Epithelial cell of proximal tubule (primary cell): ENCODE measurements around the gene TUBB1. TPM values are rescaled to one million over a fixed set of nuclear protein-coding genes. Genes with fewer than 3 reads are reported as not detected.

Experiments used
- DNase-seq: peaks from one replicate; pipeline ENCODE4 v3.0.0-alpha.2; 2011; ENCODE audit warnings: low read depth
- H3K4me3 ChIP-seq: 2 replicates; pipeline ENCODE4 v1.5.1; 2011; ENCODE audit warnings: low read depth, mild to moderate bottlenecking, low read length
- CTCF ChIP-seq: conservative IDR thresholded peaks from 2 replicates; pipeline ENCODE4 v1.5.1; 2012; ENCODE audit warnings: low read depth, mild to moderate bottlenecking, low read length
- total RNA-seq: library from RNA; depleted of rRNA; stranded (reverse); fragments of >200 nt; gene quantifications from 2 replicates; pipeline ENCODE4 v1.2.3, GENCODE V29; 2015

The TUBB1 gene
- total RNA-seq: not detected in 2 replicates

GRCh38 chr20:59019217-59019616 lies at the start of gene TUBB1:
TSS of gene TUBB1 (plus strand) at chr20:59019429. CDS start at chr20:59019523, 94 bp downstream.
- TF ChIP-seq CTCF: no peak
- H3K4me3 ChIP-seq: no peak within 1 kb of the TSS
- no peak for DNase-seq

- no peak overlapping the region for H3K4me3 ChIP-seq
- TF ChIP-seq CTCF: no peak
These were observed 49.8 kb upstream of the TUBB1 start for GRCh38 chr20:58969439-58969838.

GRCh38 chr20:58970146-58970545 lies 49.1 kb upstream of the TUBB1 start:
- no peak for TF ChIP-seq CTCF
- no peak for DNase-seq
- no peak overlapping the region for H3K4me3 ChIP-seq

More at GRCh38 chr20:58969439-58969838, 49.8 kb upstream of the TUBB1 start:
- no peak for DNase-seq

DNA sequence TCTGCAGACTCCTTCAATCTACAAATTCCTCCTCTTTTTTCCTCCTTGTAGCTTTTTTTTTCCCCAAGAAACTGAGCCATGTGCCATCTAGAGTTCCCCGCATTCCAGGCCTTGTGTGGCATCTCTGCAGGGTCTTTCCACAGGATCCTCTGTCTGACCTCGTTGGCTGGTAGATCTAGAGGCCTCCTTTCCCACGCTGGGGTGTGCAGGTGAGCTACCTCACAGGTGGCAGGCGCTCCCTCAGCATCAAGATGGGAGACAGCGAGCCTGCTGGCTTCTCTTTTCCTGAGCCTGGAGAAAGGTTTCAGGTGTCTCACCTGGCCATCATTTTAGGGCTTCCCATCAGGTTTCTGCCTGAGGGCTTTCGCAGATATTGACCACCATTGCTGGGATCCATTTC lies 47.8 kb upstream of the TUBB1 start:
- no peak for TF ChIP-seq CTCF
- DNase-seq: no peak
- H3K4me3 ChIP-seq: no peak overlapping the region

GRCh38 chr20:58973179-58973578 lies 46.0 kb upstream of the TUBB1 start:
- H3K4me3 ChIP-seq: no peak overlapping the region
- DNase-seq: no peak
- TF ChIP-seq CTCF: no peak

DNA sequence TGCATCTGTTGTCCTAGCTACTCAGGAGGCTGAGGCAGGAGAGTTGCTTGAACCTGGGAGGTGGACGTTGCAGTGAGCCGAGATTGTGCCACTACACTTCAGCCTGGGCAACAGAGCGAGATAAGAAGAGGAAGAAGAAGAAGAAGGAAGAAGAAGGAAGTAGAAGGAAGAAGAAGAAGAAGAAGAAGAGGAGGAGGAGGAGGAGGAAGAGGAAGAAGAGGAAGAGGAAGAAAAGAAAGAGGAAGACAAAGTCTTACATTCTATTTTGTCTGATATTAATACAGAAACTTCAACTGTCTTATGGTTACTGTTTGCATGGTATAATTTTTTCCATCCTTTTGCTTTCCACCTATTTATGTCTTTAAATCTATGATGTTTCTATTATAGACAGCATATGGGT lies 45.4 kb upstream of the TUBB1 start:
- TF ChIP-seq CTCF: no peak
- no peak overlapping the region for H3K4me3 ChIP-seq
- DNase-seq: no peak

DNA sequence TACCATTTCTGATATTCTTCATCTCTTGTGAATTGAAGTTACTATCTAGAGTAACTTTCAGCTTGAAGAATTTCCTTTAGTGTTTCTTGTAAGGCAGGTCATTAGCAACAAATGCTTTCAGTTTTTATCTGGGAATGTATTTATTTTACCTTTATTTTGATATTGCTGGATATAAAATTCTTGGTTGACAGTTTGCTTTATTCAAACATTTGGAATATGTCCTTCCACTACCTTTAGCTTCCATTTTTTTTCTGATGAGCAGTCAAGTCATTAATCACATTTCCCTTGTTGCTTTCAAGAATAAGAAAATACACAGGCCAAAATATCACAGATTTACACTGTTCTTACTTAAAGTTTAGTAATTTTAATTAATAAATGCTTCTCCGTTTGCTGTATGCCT lies 43.9 kb upstream of the TUBB1 start:
- no peak overlapping the region for H3K4me3 ChIP-seq
- no peak for TF ChIP-seq CTCF

More for the DNA sequence above, 43.9 kb upstream of the TUBB1 start:
- DNase-seq: no peak
